Astrocyte of the spinal cord (primary cell): ENCODE data around the gene LCMT2.

Experiments used
- DNase-seq: peaks from one replicate; pipeline ENCODE4 v3.0.0; 2011; ENCODE audit warnings: low read depth, low spot score
- H3K4me3 ChIP-seq: 2 replicates; pipeline ENCODE4 v1.5.1; 2011; ENCODE audit warnings: low read depth, mild to moderate bottlenecking, low read length, moderate library complexity
- in situ Hi-C: cut with HindIII; loops from 2 replicates; pipeline ENCODE4 v1.10.0; 2017; ENCODE audit warnings: low sequenced_read_pairs
- TF ChIP-seq, protein P1 (sequence below): IDR thresholded peaks from 2 replicates; pipeline ENCODE4 v1.5.1; 2012; ENCODE audit warnings: low read depth, mild to moderate bottlenecking, low read length, inconsistent platforms

LCMT2 gene

DNA sequence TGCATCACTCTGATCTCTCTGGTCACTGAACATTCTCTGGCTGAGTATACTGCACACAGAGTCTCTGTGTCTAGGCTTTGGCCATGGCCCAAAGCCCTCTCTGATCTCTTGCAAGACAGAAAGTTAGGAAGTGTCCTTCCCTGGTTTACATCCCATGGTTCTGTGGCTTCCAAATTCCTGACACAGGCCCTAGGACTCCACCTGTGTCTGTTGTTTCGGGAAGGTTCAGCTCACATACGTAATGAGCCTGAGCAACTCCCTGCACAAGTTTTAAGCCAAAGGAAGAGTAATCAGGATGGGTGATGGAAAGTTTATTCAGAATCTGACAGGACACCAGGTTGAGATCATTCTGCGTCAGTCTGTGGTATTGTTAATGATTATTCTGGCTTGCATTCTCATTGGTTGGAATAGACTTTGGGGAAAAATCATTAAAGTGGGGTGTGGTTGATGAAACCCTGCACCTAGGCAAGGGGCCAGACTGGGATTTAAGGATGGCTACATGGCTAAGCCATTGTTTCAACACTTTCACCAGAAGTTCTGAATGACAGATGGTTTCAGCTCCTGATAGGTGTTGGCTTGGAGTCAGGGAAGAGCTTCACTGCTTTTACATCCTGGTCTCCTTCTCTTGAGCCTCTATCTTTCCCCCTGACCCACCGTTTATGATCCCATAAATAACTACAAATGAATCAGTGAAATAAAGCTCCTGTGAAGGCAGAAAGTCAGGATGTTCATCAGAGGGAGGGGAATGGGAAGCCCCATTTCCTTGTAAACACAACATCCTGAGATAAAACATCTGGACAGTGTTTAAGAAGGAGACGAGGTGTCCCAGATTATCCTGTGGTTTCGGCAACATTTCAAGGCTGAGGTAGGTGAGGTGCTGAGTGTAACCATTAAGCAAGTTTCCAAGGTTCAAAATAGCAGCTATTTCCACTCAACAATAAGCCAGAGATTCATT, 14.1 kb downstream of the LCMT2 start:
- no peak overlapping the region for H3K4me3 ChIP-seq
- no peak for DNase-seq
- TF ChIP-seq, protein P1, sequence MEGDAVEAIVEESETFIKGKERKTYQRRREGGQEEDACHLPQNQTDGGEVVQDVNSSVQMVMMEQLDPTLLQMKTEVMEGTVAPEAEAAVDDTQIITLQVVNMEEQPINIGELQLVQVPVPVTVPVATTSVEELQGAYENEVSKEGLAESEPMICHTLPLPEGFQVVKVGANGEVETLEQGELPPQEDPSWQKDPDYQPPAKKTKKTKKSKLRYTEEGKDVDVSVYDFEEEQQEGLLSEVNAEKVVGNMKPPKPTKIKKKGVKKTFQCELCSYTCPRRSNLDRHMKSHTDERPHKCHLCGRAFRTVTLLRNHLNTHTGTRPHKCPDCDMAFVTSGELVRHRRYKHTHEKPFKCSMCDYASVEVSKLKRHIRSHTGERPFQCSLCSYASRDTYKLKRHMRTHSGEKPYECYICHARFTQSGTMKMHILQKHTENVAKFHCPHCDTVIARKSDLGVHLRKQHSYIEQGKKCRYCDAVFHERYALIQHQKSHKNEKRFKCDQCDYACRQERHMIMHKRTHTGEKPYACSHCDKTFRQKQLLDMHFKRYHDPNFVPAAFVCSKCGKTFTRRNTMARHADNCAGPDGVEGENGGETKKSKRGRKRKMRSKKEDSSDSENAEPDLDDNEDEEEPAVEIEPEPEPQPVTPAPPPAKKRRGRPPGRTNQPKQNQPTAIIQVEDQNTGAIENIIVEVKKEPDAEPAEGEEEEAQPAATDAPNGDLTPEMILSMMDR = no peak
- in situ Hi-C loops = no loop called here

DNA sequence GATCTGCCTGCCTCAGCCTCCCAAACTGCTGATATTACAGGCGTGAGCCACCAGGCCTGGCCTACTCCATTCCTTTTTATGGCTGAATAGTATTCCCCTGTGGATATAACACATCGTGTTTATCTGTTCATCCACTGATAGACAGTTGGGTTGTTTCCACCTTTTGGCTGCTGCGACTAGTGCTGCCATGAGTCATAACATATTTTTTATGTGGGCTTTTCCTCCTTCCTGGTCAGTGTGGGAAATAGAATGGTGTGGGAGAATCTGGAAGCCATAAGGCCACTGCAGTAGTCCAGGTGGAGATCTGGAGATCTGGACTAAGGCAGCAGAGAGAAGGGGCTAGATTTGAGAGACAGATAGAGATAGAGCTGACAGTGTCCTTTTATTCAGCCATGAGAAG, 16.2 kb downstream of the LCMT2 start:
- no peak overlapping the region for H3K4me3 ChIP-seq
- no peak for DNase-seq
- TF ChIP-seq, protein P1 = no peak
- in situ Hi-C loops = no loop called here

DNA sequence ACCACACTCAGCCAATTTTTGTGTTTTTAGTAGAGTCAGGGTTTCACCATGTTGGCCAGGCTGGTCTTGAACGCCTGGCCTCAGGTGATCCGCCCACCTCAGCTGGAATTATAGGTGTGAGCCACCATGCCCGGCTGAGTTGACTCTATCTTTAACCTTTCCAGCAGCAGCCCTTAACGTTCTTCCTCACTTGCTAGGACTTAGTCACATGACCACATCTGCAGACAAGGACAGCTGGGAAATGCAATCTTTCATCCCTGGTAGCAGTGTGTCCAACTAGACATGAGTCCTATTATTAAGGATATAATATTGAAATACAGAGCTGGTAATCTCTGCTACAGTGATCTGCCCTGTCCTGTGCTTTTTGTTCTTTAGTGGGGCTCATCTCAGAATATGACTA, 18.0 kb downstream of the LCMT2 start:
- TF ChIP-seq, protein P1 = no peak
- DNase-seq = no peak
- in situ Hi-C loops = no loop called here
- H3K4me3 ChIP-seq = no peak overlapping the region

DNA sequence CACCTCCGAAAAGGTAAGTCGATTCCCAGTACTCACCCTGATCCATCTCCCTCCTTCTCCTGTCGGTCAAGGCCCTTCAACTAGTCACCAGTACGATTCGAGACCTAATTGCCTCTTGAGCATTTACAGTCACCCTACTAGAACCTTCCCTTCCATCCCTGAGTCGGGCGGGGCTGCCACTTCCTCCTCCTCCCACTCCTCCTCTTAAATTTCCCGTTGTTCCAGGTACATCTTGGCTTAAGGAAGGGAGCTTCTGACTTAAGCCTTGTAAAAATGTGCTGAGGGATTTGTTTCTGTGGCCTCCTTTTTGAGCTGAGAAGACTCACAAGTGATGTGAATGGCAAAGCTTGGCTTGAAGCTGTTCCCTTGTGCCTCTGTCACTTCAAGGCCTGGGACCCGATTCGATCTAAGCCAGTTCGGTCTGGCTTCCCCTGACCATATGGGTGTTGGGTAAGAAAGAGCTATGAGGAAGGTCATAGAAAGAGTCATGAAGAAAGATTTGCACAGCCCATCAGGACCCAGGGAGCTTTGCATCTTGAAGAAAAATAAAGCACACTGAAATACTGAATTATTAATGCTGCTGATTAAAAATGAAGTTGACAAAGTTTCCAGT, 28.1 kb downstream of the LCMT2 start, which contains the start of gene TGM7:
Gene TGM7 (minus strand): TSS at position 51 of the 613 bp plus-strand sequence.
- no peak within 1 kb of the TSS for H3K4me3 ChIP-seq
- TF ChIP-seq, protein P1 = no peak
- DNase-seq = no peak
- in situ Hi-C loops = no loop called here

DNA sequence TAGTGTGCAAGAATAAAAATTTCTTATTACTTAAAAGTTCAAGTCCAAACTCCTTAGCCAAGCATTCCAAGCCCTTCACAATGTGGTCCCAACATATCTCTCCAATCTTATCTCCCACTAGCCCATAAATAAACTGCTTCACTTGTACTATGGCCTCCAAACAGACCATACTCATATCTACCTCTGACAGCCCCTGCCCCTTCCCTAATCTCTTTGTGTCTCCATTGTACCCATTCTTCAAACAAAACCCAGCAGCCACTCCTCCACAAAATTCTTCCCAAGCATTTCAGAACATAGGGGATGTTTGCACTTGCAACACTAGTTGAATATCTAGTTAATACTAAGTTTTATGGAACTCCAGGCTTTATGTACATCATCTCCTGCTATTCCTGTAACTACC, 30.5 kb downstream of the LCMT2 start:
- no peak for DNase-seq
- TF ChIP-seq, protein P1 = no peak
- in situ Hi-C loops = no loop called here
- H3K4me3 ChIP-seq = no peak overlapping the region

DNA sequence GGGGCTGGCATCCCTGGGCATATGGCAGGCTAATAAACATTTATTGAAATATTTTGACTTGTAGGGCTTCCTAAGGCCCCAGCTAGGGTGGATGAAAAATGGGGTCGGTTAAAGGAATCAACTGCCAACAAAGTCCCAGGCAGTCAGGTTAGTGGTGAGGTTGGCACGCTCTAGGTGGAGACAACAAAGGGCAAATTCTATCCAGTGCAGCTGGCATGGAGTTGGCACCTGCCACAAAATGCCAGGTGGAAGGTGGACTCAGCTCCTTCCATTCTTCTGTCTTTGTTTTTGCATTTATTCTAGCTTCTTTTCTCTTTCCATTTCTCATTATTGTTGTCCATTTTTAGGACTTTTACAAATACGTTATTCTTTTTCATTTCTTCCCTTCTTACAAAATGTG, 31.0 kb downstream of the LCMT2 start:
- H3K4me3 ChIP-seq = no peak overlapping the region
- no peak for DNase-seq
- in situ Hi-C loops = no loop called here
- TF ChIP-seq, protein P1 = no peak
